IPS DF 19.7 (cell line): ENCODE results near the gene UBE3B.
"Not testable (repeated sequence)": the region's sequence is repeated elsewhere in the genome, so short reads cannot be mapped to it uniquely, and the experiment has no call there.

Source experiments
- DNase-seq: peaks from one replicate; pipeline ENCODE4 v3.0.0-alpha.2; 2013; ENCODE audit warnings: low read depth, low spot score

UBE3B gene

GRCh38 chr12:109473526-109474270 is 3.7 kb upstream of the UBE3B start:
- DNase-seq: not testable (repeated sequence)

GRCh38 chr12:109475121-109475520 is 2.3 kb upstream of the UBE3B start:
- DNase-seq: no peak

GRCh38 chr12:109475993-109476806 is 1.2 kb upstream of the UBE3B start:
- DNase-seq: no peak

- no peak for DNase-seq
Observed at GRCh38 chr12:109476807-109477184, 638 bp upstream of the UBE3B start.

- no peak for DNase-seq
Observed at GRCh38 chr12:109477963-109478315, 505 bp downstream of the UBE3B start.

- no peak for DNase-seq
Observed at GRCh38 chr12:109479761-109480160, 2.3 kb downstream of the UBE3B start.

- no peak for DNase-seq
Observed at GRCh38 chr12:109480356-109480755, 2.9 kb downstream of the UBE3B start.

GRCh38 chr12:109481863-109482262 is 4.4 kb downstream of the UBE3B start:
- DNase-seq: no peak

- DNase-seq: no peak
Observed at GRCh38 chr12:109482491-109482890, 5.1 kb downstream of the UBE3B start.

GRCh38 chr12:109482894-109483293 is 5.5 kb downstream of the UBE3B start:
- no peak for DNase-seq

GRCh38 chr12:109483346-109483745 is 5.9 kb downstream of the UBE3B start:
- no peak for DNase-seq

- no peak for DNase-seq
Observed at GRCh38 chr12:109485201-109485600, 7.8 kb downstream of the UBE3B start.

GRCh38 chr12:109487181-109488050 is 10.0 kb downstream of the UBE3B start:
- no peak for DNase-seq

- no peak for DNase-seq
Observed at GRCh38 chr12:109488051-109488665, 10.7 kb downstream of the UBE3B start.

- DNase-seq: no peak
Observed at GRCh38 chr12:109489016-109489954, 11.9 kb downstream of the UBE3B start.

- DNase-seq: no peak
Observed at GRCh38 chr12:109489955-109490565, 12.6 kb downstream of the UBE3B start.

- DNase-seq: no peak
Observed at GRCh38 chr12:109491671-109492070, 14.2 kb downstream of the UBE3B start.

GRCh38 chr12:109492371-109492770 is 14.9 kb downstream of the UBE3B start:
- no peak for DNase-seq

- DNase-seq: no peak
Observed at GRCh38 chr12:109493090-109493489, 15.7 kb downstream of the UBE3B start.

GRCh38 chr12:109493938-109494337 is 16.5 kb downstream of the UBE3B start:
- no peak for DNase-seq
